DMS53 treated with DMSO at 0.1 percent for 48 hours (cell line): ENCODE measurements around the gene DUOXA1.

Source experiments
- DNase-seq: peaks from one replicate; lab custom pipeline; 2025; ENCODE audit not compliant: unreplicated experiment; lab: John Stamatoyannopoulos, UW

DUOXA1 gene

GRCh38 chr15:45129651-45130129 lies at the start of gene DUOXA1, which contains the start of gene DUOX1:
DUOXA1 (minus strand) TSS chr15:45129879; CDS start chr15:45123014, 6,865 bp downstream.
DUOX1 (plus strand) TSS chr15:45129994; CDS start chr15:45131967, 1,973 bp downstream.
- no peak for DNase-seq

- no peak for DNase-seq
Measured at GRCh38 chr15:45177285-45177684, 47.6 kb upstream of the DUOXA1 start.

DNA sequence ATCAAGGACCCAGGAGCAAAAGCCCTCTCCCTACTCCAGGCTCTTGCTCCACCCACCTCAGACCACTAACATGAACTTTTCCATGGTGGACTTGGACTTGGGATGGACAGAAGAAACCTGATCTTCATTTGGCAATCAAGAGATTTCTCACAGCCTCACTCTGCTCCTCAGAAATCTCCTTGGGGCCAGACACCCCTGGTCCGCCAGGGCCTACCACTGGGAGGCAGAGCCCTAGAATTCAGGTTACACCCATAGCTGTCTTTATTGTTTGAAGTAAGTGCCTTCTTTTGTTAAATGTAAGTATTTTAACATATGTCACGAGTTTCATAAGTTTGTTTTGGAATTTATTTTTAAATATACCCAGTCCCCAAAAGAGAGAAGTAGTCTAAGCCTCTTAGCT lies 44.9 kb upstream of the DUOXA1 start:
- DNase-seq = no peak

- no peak for DNase-seq
Measured at GRCh38 chr15:45174069-45174468, 44.4 kb upstream of the DUOXA1 start.

- no peak for DNase-seq
Measured at GRCh38 chr15:45171912-45172311, 42.2 kb upstream of the DUOXA1 start.

DNA sequence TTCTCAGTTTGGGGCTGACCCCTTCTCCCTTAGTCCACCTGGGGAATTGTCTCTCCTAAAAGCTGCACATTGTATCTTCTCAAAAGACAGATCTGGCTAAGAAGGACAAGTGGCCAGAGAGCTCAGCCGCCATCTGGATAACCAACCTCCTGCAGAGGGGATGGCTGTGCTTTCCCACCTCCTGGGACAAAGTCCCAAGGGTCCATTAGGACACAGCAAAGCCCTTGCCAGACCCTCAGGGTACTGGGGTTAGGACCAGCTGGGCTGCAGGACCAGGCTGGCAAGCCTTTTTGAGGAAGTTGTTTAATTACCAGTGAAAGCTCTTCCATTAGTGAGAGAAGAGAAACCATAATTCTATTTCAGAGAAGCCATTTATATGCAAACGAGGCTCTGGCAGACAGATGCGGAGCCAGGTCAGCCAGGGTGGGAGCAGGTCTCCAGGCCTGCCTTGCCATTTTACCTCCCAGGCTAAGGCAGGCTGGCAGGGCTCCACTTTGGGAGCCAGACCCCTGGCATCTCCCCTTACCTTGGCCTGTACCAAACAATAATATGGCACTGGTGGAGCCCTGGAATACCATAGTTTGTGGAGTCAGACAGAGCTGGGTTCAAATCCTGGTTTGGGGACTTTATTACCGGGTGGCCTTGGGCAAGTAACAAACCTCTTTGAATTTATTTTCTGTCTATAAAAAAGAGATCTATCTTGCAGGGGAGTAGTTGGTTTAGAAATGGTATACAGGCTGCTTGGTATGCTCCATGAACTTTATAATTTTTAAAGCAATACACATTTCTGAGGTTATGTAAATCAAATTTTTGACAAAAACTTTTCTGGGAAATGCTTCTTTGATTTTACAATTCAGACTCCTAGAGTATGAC lies 40.2 kb upstream of the DUOXA1 start:
- DNase-seq = no peak

DNA sequence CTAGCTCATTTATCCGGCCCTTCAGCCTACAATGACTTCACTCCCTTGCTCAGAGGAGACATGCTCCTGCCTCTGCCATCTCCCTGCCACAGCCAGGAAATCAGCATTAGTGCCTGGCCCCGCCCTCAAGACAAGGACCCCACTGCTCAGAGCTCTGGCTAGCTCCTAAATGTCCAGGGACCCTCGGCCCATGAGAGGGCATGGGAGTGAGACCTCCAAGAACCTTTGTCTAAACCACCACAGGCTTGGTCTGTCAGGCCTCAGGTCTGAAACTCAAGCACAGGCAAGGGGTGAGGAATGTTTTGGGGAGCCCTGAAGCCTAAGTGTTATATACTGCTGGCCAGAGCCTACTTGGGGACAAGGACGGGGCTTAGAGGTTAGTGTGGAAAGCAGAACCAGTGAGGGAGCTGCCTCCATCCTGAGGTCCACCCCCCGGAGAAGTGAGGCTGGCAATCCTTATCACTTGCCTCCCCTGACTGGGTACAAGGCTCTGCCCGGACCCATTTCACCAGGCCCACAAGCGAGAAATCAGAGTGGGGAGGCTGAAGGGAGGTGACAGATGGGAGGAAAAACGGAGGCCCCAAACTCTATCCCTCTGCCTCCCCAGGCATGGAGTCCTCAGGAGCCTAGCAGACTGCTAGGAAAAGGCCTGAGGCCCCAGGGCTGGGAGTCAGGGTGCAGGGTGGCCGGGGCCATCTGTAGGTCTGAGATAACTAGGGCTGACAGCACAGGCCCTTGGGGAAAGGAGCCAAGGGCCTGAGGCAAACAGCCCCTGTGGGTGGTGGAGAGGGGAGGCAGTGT lies 39.3 kb upstream of the DUOXA1 start:
- DNase-seq = no peak

- no peak for DNase-seq
Measured at GRCh38 chr15:45168286-45168685, 38.6 kb upstream of the DUOXA1 start.

DNA sequence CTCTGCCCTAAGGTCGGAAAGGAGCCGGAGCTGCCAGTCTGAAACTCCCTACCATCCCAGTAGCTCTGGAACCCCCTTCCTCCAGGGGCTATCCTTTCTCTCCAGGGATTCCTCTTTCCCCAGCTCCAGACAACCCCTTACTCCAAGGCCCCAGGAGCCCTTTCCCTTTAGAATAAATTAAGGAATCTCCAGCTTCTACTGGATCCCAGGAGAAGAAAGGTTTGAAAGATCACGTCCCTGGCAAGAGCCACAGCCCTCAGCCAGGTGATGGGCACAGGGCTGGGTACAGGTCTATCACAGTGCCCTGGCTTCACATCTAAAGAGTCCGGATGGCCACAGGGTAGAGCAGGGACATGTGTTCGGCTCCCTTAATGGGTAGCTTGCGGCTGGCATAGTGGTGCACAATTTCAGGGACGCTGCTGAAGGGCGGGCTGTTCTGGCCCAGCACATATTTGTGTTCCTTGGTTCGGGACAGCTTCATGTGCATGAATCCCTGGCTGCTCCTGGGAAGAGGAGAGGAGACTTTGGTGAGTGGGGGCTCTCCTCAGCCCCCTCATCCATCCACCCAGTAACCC lies 38.0 kb upstream of the DUOXA1 start:
- DNase-seq = no peak

- DNase-seq = peak; percentile 53
Measured at GRCh38 chr15:45166834-45167630, 37.4 kb upstream of the DUOXA1 start.

- no peak for DNase-seq
Measured at GRCh38 chr15:45165536-45165935, 35.9 kb upstream of the DUOXA1 start.

- DNase-seq = no peak
Measured at GRCh38 chr15:45164914-45165313, 35.2 kb upstream of the DUOXA1 start.

- no peak for DNase-seq
Measured at GRCh38 chr15:45163508-45163856, 33.8 kb upstream of the DUOXA1 start.

DNA sequence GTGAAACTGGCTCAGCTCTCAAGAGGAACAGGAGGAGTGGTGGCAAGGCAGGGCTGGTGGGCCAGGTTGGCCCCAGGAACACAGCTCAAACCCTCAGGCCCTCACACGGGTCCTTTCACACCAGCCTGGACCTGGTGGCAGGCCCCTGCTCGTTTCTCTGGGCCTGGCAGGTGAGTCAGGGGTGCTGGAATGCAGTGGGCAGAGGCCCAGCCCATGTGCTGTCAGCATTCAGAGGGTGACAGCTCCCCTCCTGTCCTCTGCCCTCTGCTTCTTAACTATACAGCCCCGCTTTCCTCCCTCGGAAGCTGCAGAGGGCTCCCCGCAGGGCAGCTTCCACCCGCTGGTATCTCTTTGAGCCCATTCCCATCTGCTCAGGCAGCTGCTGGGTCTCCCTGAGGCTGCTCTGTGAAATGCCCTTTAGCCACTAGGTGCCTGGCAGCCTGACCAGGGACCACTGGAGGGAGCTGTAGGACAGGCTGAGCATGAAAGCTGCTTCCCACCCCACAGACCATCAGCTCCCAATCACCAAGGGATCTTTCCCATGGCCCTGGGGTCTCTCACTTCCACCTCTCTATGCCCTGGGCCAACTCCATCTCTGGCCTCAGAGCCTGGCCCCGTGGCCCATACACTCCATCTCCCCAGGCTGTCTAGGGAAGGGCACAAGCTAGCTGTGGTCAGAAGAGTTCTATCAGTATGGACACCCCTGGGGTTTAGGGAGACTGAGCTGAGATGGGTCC lies 33.3 kb upstream of the DUOXA1 start:
- DNase-seq = peak; percentile 49

DNA sequence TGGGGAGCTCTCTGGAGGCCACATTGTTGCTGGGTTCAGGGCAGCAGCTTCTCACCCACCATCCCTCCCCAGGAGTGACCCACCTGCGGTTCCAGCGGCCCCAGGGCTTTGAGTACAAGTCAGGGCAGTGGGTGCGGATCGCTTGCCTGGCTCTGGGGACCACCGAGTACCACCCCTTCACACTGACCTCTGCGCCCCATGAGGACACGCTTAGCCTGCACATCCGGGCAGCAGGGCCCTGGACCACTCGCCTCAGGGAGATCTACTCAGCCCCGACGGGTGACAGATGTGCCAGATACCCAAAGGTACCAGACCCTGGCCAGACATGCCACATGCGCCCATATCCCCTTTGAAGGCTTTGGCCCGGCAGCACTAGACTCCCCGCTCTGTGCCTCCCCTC lies 32.0 kb upstream of the DUOXA1 start:
- DNase-seq = no peak

DNA sequence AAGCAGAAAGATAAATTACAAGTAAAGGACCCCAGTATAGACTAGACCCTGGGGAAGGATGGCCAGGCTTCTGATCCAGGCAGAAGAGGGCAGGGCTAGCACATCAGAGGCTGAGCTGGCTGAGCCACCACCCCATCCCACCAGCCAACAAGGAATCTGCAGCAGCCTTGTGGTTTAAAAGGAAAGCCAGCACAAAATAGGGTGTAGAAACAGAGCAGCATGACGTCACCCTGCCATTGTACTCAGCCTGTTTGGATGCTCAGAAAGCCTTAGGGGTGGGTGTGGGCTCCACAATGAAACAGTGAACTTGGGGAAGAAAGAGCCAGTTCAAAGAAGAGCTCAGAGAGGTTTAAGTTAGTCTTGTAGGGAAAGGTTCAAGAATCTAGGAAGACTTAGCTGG lies 28.3 kb upstream of the DUOXA1 start:
- DNase-seq = no peak

- no peak for DNase-seq
Measured at GRCh38 chr15:45156744-45157455, 27.2 kb upstream of the DUOXA1 start.

DNA sequence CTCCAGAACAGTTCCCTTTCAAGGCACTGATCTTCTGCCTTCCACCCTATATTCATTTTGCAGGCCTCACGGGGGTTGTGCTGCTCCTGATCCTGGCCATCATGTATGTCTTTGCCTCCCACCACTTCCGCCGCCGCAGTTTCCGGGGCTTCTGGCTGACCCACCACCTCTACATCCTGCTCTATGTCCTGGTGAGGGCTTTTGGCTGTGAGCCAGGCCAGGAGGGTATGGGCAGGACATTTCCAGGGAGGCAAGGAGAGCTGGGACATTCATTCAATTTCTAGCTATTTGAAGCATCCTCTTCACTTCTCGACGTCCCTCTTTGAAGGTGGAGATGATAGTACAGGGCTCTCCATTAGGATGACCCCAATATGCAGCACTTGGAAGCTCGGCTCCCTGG lies 26.1 kb upstream of the DUOXA1 start:
- DNase-seq = no peak

DNA sequence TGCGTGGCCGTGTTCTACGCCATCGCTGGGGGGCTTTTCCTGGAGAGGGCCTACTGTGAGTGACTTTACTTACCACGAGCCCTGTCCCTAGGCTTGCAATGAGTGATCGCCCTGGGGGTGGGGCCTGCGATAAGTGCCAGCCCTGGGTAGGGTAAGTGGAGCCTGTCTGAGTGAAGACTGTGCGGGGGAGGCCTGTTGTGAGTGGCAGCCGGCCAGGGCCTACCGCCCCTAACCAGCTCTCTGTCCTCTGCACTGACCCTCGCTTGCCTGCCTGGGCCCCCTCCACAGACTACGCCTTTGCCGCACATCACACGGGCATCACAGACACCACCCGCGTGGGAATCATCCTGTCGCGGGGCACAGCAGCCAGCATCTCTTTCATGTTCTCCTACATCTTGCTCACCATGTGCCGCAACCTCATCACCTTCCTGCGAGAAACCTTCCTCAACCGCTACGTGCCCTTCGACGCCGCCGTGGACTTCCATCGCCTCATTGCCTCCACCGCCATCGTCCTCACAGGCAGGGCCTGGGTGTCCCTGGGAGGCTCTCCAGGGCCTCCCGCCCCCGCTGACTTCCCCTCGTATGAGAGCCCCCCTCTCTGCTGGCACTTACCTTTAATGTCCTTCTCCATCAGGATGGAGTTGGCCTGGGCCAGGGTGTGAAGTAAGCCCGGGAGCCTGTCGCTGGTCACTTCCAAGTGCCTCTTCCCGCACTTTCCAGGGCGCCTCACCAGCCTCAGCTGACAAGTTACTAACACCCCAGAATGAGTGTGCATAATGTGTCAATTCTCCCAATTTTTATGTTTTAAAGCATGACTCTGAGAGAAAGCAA lies 22.5 kb upstream of the DUOXA1 start:
- DNase-seq = no peak
